ENCODE results near the gene NEK2. TPM values are rescaled to one million over a fixed set of nuclear protein-coding genes. Genes with fewer than 3 reads are reported as not detected.
A peak's percentile ranks its signal among the peaks of the same experiment; 100 is the strongest.

NEK2 gene
- total and polyA plus RNA-seq, 2 of the 13 experiments (the other 11 are each of a cell fraction or from before 2014, with no cell fraction given): 10.9 to 40.8 TPM

GRCh38 chr1:211619033-211619996 is 56.1 kb downstream of the NEK2 start (continued):
- TF ChIP-seq ARID4A (CRISPR knock-in tag; IDR thresholded peaks at IDR 0.05; ENCODE audit: borderline replicate concordance) (no peak; the same call in 1 of the 2 replicates), KMT2A (CRISPR knock-in tag; IDR thresholded peaks at IDR 0.05) (no peak), TCF7L2 (IDR thresholded peaks at IDR 0.05; ENCODE audit: low read depth, low read length) (no peak), HMG20A (CRISPR knock-in tag; IDR thresholded peaks at IDR 0.05; ENCODE audit: borderline replicate concordance) (0 out of 2 replicates have a peak, but pooled peaks have one; percentile 23), NCOA5 (CRISPR knock-in tag; IDR thresholded peaks at IDR 0.05) (no peak), NCOA1 (CRISPR knock-in tag; IDR thresholded peaks at IDR 0.05) (no peak), ZNF235 (CRISPR knock-in tag; IDR thresholded peaks at IDR 0.05; ENCODE audit: borderline replicate concordance) (no peak), GFI1 (CRISPR knock-in tag; IDR thresholded peaks at IDR 0.05; ENCODE audit: borderline replicate concordance) (peak; percentile 29; the same call in 1 of the 2 replicates), ZNF776 (CRISPR knock-in tag; IDR thresholded peaks at IDR 0.05) (no peak), AGO2 (optimal IDR thresholded peaks at IDR 0.05; ENCODE audit: low read depth, low read length) (no peak), HOMEZ (CRISPR knock-in tag; IDR thresholded peaks at IDR 0.05; ENCODE audit: low read depth) (no peak), ZNF770 (CRISPR knock-in tag; IDR thresholded peaks at IDR 0.05) (peak; percentile 13; the same call in 1 of the 2 replicates), REPIN1 (CRISPR knock-in tag; IDR thresholded peaks at IDR 0.05; ENCODE audit: borderline replicate concordance, low read depth) (0 out of 2 replicates have a peak, but pooled peaks have one; percentile 44), REST (IDR thresholded peaks at IDR 0.05; ENCODE audit: borderline replicate concordance in 1 of 2, low read depth in 1 of 2, low read length in 2 of 2) (0 out of 4 replicates have a peak, but pooled peaks of 1 of the 2 experiments have one; percentile 5)

Data from HepG2 (cell line).